SK-N-SH treated with all-trans-retinoic acid at 6 μM for 48 hours (cell line): Measurements from ENCODE around the gene NUP214.

ENCODE experiments used
- ATAC-seq: fragments of 200-7000 bp; cut with Tn5 transposase; 3 replicates; pipeline ENCODE4 v1.9.1; 2020; ENCODE audit warnings: mild to moderate bottlenecking, moderate library complexity
- ARNTL ChIP-seq: fragments of 450-650 bp; formaldehyde crosslinking; IDR thresholded peaks from 2 replicates; pipeline ENCODE4 v1.5.0; 2020; ENCODE audit warnings: low read depth, mild to moderate bottlenecking, moderate library complexity, borderline replicate concordance
- BACH2 ChIP-seq: fragments of 250-450 bp; sonication (Bioruptor Pico); IDR thresholded peaks from 2 replicates; pipeline ENCODE4 v1.9.0; 2021; ENCODE audit warnings: mild to moderate bottlenecking, borderline replicate concordance
- CREB5 ChIP-seq: fragments of 250-450 bp; sonication (Bioruptor Pico); IDR thresholded peaks from 2 replicates; pipeline ENCODE4 v1.5.1; 2020; ENCODE audit warnings: low read depth, mild to moderate bottlenecking, moderate library complexity
- CSDC2 ChIP-seq: fragments of 250-450 bp; sonication (Bioruptor Pico); IDR thresholded peaks from 2 replicates; pipeline ENCODE4 v1.5.0; 2020; ENCODE audit warnings: mild to moderate bottlenecking, moderate library complexity
- CSRNP3 ChIP-seq: fragments of 250-450 bp; sonication (Bioruptor Pico); IDR thresholded peaks from 2 replicates; pipeline ENCODE4 v1.5.1; 2021; ENCODE audit warnings: mild to moderate bottlenecking, moderate library complexity
- GLIS3 ChIP-seq: fragments of 250-450 bp; sonication (Bioruptor Pico); IDR thresholded peaks from 2 replicates; pipeline ENCODE4 v1.5.0; 2020; ENCODE audit warnings: mild to moderate bottlenecking, moderate library complexity
- OSR1 ChIP-seq: fragments of 250-450 bp; sonication (Bioruptor Pico); IDR thresholded peaks from 2 replicates; pipeline ENCODE4 v1.8.0; 2022; ENCODE audit warnings: moderate library complexity, mild to moderate bottlenecking, inconsistent platforms
- PATZ1 ChIP-seq: fragments of 250-450 bp; sonication (Bioruptor Pico); IDR thresholded peaks from 2 replicates; pipeline ENCODE4 v1.8.0; 2020; ENCODE audit warnings: mild to moderate bottlenecking, moderate library complexity, borderline replicate concordance
- POU6F1 ChIP-seq: fragments of 250-450 bp; sonication (Bioruptor Pico); IDR thresholded peaks from 2 replicates; pipeline ENCODE4 v1.8.0; 2021; ENCODE audit warnings: low read depth, mild to moderate bottlenecking, moderate library complexity, borderline replicate concordance
- PPARA ChIP-seq: fragments of 250-450 bp; sonication (Bioruptor Pico); IDR thresholded peaks from 2 replicates; pipeline ENCODE4 v1.5.0; 2020; ENCODE audit warnings: mild to moderate bottlenecking, borderline replicate concordance
- RARB ChIP-seq: fragments of 250-450 bp; sonication (Bioruptor Pico); IDR thresholded peaks from 2 replicates; pipeline ENCODE4 v1.8.0; 2021; ENCODE audit warnings: mild to moderate bottlenecking, moderate library complexity
- SNAI2 ChIP-seq: fragments of 250-450 bp; sonication (Bioruptor Pico); IDR thresholded peaks from 2 replicates; pipeline ENCODE4 v1.5.0; 2020; ENCODE audit warnings: mild to moderate bottlenecking, moderate library complexity
- TCF4 ChIP-seq: fragments of 250-450 bp; sonication (Bioruptor Pico); IDR thresholded peaks from 2 replicates; pipeline ENCODE4 v1.8.0; 2021; ENCODE audit warnings: mild to moderate bottlenecking, moderate library complexity, borderline replicate concordance
- TSHZ2 ChIP-seq: fragments of 250-450 bp; sonication (Bioruptor Pico); IDR thresholded peaks from 2 replicates; pipeline ENCODE4 v1.5.0; 2020; ENCODE audit warnings: mild to moderate bottlenecking, moderate library complexity
- ZC3H10 ChIP-seq: fragments of 250-450 bp; sonication (Bioruptor Pico); IDR thresholded peaks from 2 replicates; pipeline ENCODE4 v1.5.1; 2021; ENCODE audit warnings: mild to moderate bottlenecking, moderate library complexity
- ZNF565 ChIP-seq: fragments of 450-650 bp; formaldehyde crosslinking; conservative IDR thresholded peaks from 2 replicates; pipeline ENCODE4 v1.5.0; 2020; ENCODE audit warnings: low read depth, mild to moderate bottlenecking, moderate library complexity
- ZNF70 ChIP-seq: fragments of 450-650 bp; formaldehyde crosslinking; IDR thresholded peaks from 2 replicates; pipeline ENCODE4 v1.5.0; 2020; ENCODE audit warnings: mild to moderate bottlenecking, moderate library complexity
- ZNF8 ChIP-seq: fragments of 450-650 bp; formaldehyde crosslinking; IDR thresholded peaks from 2 replicates; pipeline ENCODE4 v1.5.0; 2020; ENCODE audit warnings: mild to moderate bottlenecking, moderate library complexity

The NUP214 gene

GRCh38 chr9:131167936-131168335 lies 42.5 kb downstream of the NUP214 start (continued):
- TF ChIP-seq POU6F1 (no peak), OSR1 (CRISPR knock-in tag) (no peak), ZNF565 (no peak), ARNTL (no peak), RARB (CRISPR knock-in tag) (no peak), CSDC2 (CRISPR knock-in tag) (no peak)

- TF ChIP-seq CSRNP3 (no peak), ZNF8 (CRISPR knock-in tag) (no peak)
- ATAC-seq, result no peak
These were observed 44.3 kb downstream of the NUP214 start for GRCh38 chr9:131169563-131170240.

- TF ChIP-seq ZC3H10 (no peak), TCF4 (CRISPR knock-in tag) (no peak), ZNF565 (no peak), SNAI2 (CRISPR knock-in tag) (no peak), BACH2 (no peak), ZNF70 (CRISPR knock-in tag) (no peak), POU6F1 (no peak), ZNF8 (CRISPR knock-in tag) (no peak), PPARA (CRISPR knock-in tag) (no peak), GLIS3 (no peak), TSHZ2 (CRISPR knock-in tag) (no peak), PATZ1 (CRISPR knock-in tag) (no peak), CREB5 (CRISPR knock-in tag) (no peak)
- ATAC-seq, result no peak
These were observed 48.6 kb downstream of the NUP214 start for GRCh38 chr9:131173995-131174394.
